DOHH2 (cell line): ENCODE measurements around the gene HOXA6.

Experiments
- H3F3A ChIP-seq: fragments of 200-600 bp; sonication (generic), shearing (Covaris generic); 2 replicates; pipeline ENCODE4 v1.6.0; 2016; ENCODE audit warnings: antibody characterized with exemption, mild to moderate bottlenecking; ENCODE audit not compliant: control insufficient read depth, insufficient read depth
- H3K27ac ChIP-seq: fragments of 200-600 bp; sonication (generic); 2 replicates; pipeline ENCODE4 v1.5.1; 2014; ENCODE audit warnings: low read depth, mild to moderate bottlenecking, low read length, moderate library complexity
- H3K27me3 ChIP-seq: fragments of 200-600 bp; sonication (generic); 2 replicates; pipeline ENCODE4 v1.6.1; 2014; ENCODE audit warnings: mild to moderate bottlenecking, low read length, mixed read lengths; ENCODE audit not compliant: control insufficient read depth
- H3K36me3 ChIP-seq: fragments of 200-600 bp; sonication (generic); 2 replicates; pipeline ENCODE4 v1.6.1; 2014; ENCODE audit warnings: mild to moderate bottlenecking, low read length, moderate library complexity, mixed read lengths; ENCODE audit not compliant: control insufficient read depth
- H3K4me1 ChIP-seq: fragments of 200-600 bp; sonication (generic); 2 replicates; pipeline ENCODE4 v1.6.1; 2014; ENCODE audit warnings: mild to moderate bottlenecking, low read length, mixed read lengths; ENCODE audit not compliant: control insufficient read depth
- H3K4me2 ChIP-seq: fragments of 200-600 bp; sonication (generic); 2 replicates; pipeline ENCODE4 v1.6.0; 2014; ENCODE audit warnings: mild to moderate bottlenecking, low read length, moderate library complexity
- H3K4me3 ChIP-seq: fragments of 200-600 bp; sonication (generic); 2 replicates; pipeline ENCODE4 v1.5.1; 2014; ENCODE audit warnings: mild to moderate bottlenecking, low read length, mixed read lengths
- H3K79me2 ChIP-seq: fragments of 200-600 bp; sonication (generic); 2 replicates; pipeline ENCODE4 v1.6.1; 2014; ENCODE audit warnings: mild to moderate bottlenecking, low read length, mixed read lengths; ENCODE audit not compliant: control insufficient read depth
- H3K9me2 ChIP-seq: fragments of 200-600 bp; sonication (generic); replicated peaks from 2 replicates; pipeline ENCODE4 v1.6.1; 2014; ENCODE audit warnings: mild to moderate bottlenecking, low read length, mixed read lengths; ENCODE audit not compliant: control insufficient read depth
- H3K9me3 ChIP-seq: fragments of 200-600 bp; sonication (generic); 2 replicates; pipeline ENCODE4 v1.6.1; 2014; ENCODE audit warnings: antibody characterized with exemption, low read length, mixed read lengths; ENCODE audit not compliant: control insufficient read depth, insufficient read depth
- H4K20me1 ChIP-seq: fragments of 200-600 bp; sonication (generic); 2 replicates; pipeline ENCODE4 v1.6.0; 2014; ENCODE audit warnings: low read depth, mild to moderate bottlenecking, antibody characterized with exemption, low read length, moderate library complexity; ENCODE audit not compliant: control insufficient read depth, insufficient read depth
- EZH2phosphoT487 ChIP-seq: fragments of 200-600 bp; sonication (generic); IDR thresholded peaks from 2 replicates; pipeline ENCODE4 v1.6.1; 2017; ENCODE audit warnings: borderline replicate concordance, mild to moderate bottlenecking, antibody characterized with exemption, low read length, moderate library complexity, mixed read lengths
- TF ChIP-seq, protein P1 (sequence below): fragments of 200-600 bp; sonication (generic); IDR thresholded peaks from one replicate; pipeline ENCODE4 v1.5.1; 2014; ENCODE audit warnings: antibody characterized with exemption, mild to moderate bottlenecking, low read depth, low read length; ENCODE audit not compliant: poor library complexity, severe bottlenecking

The HOXA6 gene

GRCh38 chr7:27171637-27172314, 24.2 kb upstream of the HOXA6 start:
- no peak for TF ChIP-seq EZH2phosphoT487
- TF ChIP-seq, protein P1, sequence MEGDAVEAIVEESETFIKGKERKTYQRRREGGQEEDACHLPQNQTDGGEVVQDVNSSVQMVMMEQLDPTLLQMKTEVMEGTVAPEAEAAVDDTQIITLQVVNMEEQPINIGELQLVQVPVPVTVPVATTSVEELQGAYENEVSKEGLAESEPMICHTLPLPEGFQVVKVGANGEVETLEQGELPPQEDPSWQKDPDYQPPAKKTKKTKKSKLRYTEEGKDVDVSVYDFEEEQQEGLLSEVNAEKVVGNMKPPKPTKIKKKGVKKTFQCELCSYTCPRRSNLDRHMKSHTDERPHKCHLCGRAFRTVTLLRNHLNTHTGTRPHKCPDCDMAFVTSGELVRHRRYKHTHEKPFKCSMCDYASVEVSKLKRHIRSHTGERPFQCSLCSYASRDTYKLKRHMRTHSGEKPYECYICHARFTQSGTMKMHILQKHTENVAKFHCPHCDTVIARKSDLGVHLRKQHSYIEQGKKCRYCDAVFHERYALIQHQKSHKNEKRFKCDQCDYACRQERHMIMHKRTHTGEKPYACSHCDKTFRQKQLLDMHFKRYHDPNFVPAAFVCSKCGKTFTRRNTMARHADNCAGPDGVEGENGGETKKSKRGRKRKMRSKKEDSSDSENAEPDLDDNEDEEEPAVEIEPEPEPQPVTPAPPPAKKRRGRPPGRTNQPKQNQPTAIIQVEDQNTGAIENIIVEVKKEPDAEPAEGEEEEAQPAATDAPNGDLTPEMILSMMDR, result no peak
- Histone ChIP-seq H3F3A (peaks cover 10% of the 10 kb centered on the region), H3K27me3 (peaks cover 85% of the 10 kb centered on the region), H3K79me2 (no peaks in the 10 kb centered on the region), H3K4me2 (no peak overlapping the region), H3K4me1 (peaks cover 13% of the 10 kb centered on the region), H4K20me1 (peaks cover 5% of the 10 kb centered on the region; the same call in 1 of the 2 replicates), H3K27ac (no peak overlapping the region), H3K9me2 (no peaks in the 10 kb centered on the region), H3K9me3 (no peaks in the 10 kb centered on the region), H3K36me3 (no peaks in the 10 kb centered on the region), H3K4me3 (no peak overlapping the region)

- Histone ChIP-seq H3K4me1 (peaks cover 13% of the 10 kb centered on the region), H3K9me3 (no peaks in the 10 kb centered on the region), H3F3A (peaks cover 10% of the 10 kb centered on the region), H3K4me2 (no peak overlapping the region), H4K20me1 (peaks cover 5% of the 10 kb centered on the region; the same call in 1 of the 2 replicates), H3K4me3 (no peak overlapping the region), H3K27me3 (peaks cover 90% of the 10 kb centered on the region), H3K9me2 (no peaks in the 10 kb centered on the region), H3K36me3 (no peaks in the 10 kb centered on the region), H3K27ac (no peak overlapping the region), H3K79me2 (no peaks in the 10 kb centered on the region)
- TF ChIP-seq EZH2phosphoT487, result peak; percentile 34; the same call in 1 of the 2 replicates
- TF ChIP-seq, protein P1, result no peak
These were observed 23.7 kb upstream of the HOXA6 start for GRCh38 chr7:27171325-27171636.

- Histone ChIP-seq H3K4me3 (no peak overlapping the region), H3K9me3 (no peaks in the 10 kb centered on the region), H4K20me1 (peaks cover 5% of the 10 kb centered on the region; the same call in 1 of the 2 replicates), H3K9me2 (no peaks in the 10 kb centered on the region), H3K4me2 (no peak overlapping the region), H3K4me1 (peaks cover 13% of the 10 kb centered on the region), H3K27ac (no peak overlapping the region), H3F3A (peaks cover 10% of the 10 kb centered on the region), H3K79me2 (no peaks in the 10 kb centered on the region), H3K27me3 (peaks cover 92% of the 10 kb centered on the region), H3K36me3 (no peaks in the 10 kb centered on the region)
- no peak for TF ChIP-seq EZH2phosphoT487
- TF ChIP-seq, protein P1, result no peak
These were observed 23.1 kb upstream of the HOXA6 start for GRCh38 chr7:27170426-27171324.
